GM19193 (cell line): ENCODE data around the gene IKZF2.

Experiments used
- POLR2A ChIP-seq: IDR thresholded peaks from 4 replicates; pipeline ENCODE4 v1.6.1; 2011; ENCODE audit not compliant: insufficient read depth, insufficient read length; ENCODE audit errors: extremely low read depth

IKZF2 gene

DNA sequence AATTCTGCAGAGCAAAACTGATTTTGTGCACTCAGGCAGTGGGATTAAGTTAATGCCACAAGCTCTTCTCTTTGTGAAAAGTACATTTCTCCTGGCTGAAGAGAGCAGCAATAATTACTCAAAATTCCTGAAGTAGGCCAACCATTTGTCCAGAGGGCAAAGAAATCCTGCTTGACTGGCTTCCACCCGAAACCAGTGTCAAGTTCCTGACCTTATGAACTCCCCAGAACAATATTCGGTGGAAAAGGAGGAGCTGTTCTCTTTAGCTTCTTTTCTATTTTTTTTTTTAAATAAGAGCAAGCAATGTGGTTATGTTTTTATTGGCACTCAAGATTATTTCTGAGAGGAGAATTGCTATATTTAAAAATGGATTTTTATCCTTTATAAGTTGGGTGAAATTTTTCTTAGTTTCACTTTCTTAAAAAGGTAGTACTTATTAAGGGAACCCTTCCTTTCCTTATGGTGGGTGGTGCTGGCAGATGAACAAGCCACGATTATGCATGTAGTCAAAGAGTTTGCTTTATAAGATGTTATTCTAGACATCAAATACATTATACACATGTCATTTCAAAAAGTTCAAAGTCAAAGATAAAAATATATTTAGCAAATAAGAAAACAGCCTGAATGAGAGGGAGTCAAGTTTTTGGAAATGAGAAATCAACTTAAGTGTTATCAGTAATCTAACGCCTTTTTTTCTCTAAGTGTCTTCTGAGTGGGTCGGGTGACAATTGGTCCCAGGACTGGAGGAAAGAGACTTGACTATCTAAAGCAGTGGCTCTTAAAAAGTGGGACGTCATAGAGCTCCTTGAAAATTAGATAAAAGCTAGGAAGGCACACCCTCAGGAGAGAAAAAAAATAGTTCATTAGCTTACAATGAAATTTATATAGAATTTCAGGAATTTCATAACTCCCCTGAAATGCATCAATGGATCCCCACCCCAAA lies 194.5 kb downstream of the IKZF2 start:
- TF ChIP-seq POLR2A, result no peak

DNA sequence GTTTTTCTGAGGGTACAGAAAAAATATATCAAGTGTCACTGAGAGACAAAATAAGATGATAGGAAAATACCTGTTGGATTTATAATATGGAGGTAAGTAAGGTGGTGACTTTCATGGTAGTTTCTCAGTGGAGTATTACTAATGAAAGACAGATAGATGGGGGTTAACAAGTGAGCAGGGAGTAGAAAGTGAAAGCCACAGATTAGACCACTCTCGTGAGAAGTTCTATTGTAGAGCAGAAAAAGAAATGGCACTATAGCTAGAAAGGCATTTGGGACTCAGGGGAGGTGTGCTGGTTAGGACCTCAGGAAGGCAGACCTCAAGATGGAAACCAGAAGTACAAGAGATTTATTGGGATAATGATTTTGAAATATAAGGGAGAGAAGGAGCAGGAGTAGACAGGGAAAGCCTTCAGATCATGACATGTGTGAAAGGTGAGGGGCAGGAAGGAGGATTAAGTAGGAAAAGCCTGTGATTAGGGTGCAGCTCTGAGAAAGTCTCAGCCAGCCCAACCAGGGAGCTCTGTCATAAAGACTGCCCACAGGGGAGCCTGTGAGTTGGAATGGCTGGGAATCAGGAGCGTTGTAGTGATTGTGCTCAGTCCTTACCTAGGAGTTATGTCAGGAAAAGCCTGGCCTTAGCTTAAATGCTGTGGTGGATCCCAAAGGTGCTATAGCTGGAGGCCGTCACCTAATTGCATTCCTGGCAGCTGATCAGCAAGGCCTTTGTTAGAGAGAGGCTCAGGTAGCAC lies 198.1 kb downstream of the IKZF2 start:
- no peak for TF ChIP-seq POLR2A

DNA sequence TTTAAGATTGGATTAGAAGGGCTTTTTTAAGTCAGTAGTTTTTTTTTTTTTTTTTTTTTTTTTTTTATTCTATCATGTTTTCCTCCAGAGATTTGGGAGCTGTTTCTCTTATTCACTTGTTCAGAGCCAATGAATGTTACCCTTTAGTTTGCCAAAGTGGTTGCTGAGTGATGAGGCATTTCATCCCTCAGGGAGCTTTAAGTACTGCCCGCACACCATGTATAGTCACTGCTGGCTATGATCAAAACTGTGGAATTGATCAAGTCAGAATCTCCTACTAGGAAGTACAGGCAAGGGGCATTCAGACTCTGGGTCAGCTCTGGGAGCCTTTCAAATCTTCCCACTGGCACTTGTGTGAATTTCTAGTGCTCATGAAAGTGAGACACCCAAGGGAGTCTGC lies 201.6 kb downstream of the IKZF2 start:
- TF ChIP-seq POLR2A, result no peak
